Activated CD8-positive, alpha-beta T cell treated with anti-CD3 and anti-CD28 coated beads for 36 hours (primary cell): ENCODE results near the gene CDK10. TPM values are rescaled to one million over a fixed set of nuclear protein-coding genes. Genes with fewer than 3 reads are reported as not detected.
A peak's percentile ranks its signal among the peaks of the same experiment; 100 is the strongest.

Experiments
- ATAC-seq: fragments of 200-7000 bp; cut with Tn5 transposase; one replicate; pipeline ENCODE4 v1.10.0; 2021; ENCODE audit warnings: mild to moderate bottlenecking, moderate library complexity
- CTCF ChIA-PET: fragments of 350-600 bp; sonication (Branson Sonifier 250); formaldehyde crosslinking; loops from one replicate; lab custom pipeline; 2021; ENCODE audit warnings: antibody characterized with exemption; lab: Charles Lee
- POLR2A ChIA-PET: fragments of 350-600 bp; sonication (Branson Sonifier 250); formaldehyde crosslinking; loops from one replicate; lab custom pipeline; 2021; ENCODE audit warnings: antibody characterized with exemption; lab: Charles Lee
- DNase-seq: peaks from one replicate; pipeline ENCODE4 v3.0.0-alpha.2; 2020
- H3K27ac Mint-ChIP-seq: one replicate; pipeline ENCODE4 v1.8.0; 2021; ENCODE audit warnings: mild to moderate bottlenecking, mixed read lengths
- H3K27me3 Mint-ChIP-seq: one replicate; pipeline ENCODE4 v1.8.0; 2021; ENCODE audit warnings: mixed read lengths
- H3K36me3 Mint-ChIP-seq: one replicate; pipeline ENCODE4 v1.8.0; 2021; ENCODE audit warnings: low read depth, mixed read lengths
- H3K4me1 Mint-ChIP-seq: one replicate; pipeline ENCODE4 v1.8.0; 2021; ENCODE audit warnings: low read depth, mixed read lengths
- H3K4me3 Mint-ChIP-seq: one replicate; pipeline ENCODE4 v1.8.0; 2021; ENCODE audit warnings: mild to moderate bottlenecking, moderate library complexity, mixed read lengths
- H3K9me3 Mint-ChIP-seq: one replicate; pipeline ENCODE4 v1.8.0; 2021; ENCODE audit warnings: mixed read lengths
- CTCF ChIP-seq: fragments of 200-600 bp; IDR thresholded peaks from one replicate; pipeline ENCODE4 v1.8.0; 2022; ENCODE audit warnings: antibody characterized with exemption, mild to moderate bottlenecking
- intact Hi-C: fragments of 100-400 bp; cut with micrococcal nuclease; formaldehyde crosslinking; loops from one replicate; pipeline ENCODE4 v1.10.0; 2022
- total RNA-seq, 2 experiments: library from RNA; stranded (reverse); gene quantifications; one replicate each; pipeline ENCODE4 v1.2.3, GENCODE V29; 2021

The CDK10 gene
- total RNA-seq, 2 experiments from 2014 or later, result 85.8 to 98.6 TPM

GRCh38 chr16:89733792-89734191 lies 47.3 kb downstream of the CDK10 start:
- ATAC-seq (no peak), DNase-seq (no peak)
- intact Hi-C loops, result no loop called here
- H3K27ac Mint-ChIP-seq, result no peak overlapping the region
- ChIA-PET CTCF (interaction anchor here (1.0 kb wide), 1 partner anchor 28 kb away, joined by 4 read pairs; no protein-coding TSS in a partner anchor), POLR2A (interaction anchor here (0.7 to 2.5 kb wide), 3 partner anchors 10 to 139 kb away, joined by 3 to 23 read pairs (median 4); partner anchors contain the start of gene TCF25)
- no peak for TF ChIP-seq CTCF
- no peaks in the 10 kb centered on the region for H3K9me3 Mint-ChIP-seq
- H3K4me3 Mint-ChIP-seq, result no peak overlapping the region
- peaks cover 33% of the 10 kb centered on the region for H3K4me1 Mint-ChIP-seq
- peaks cover 70% of the 10 kb centered on the region for H3K36me3 Mint-ChIP-seq
- H3K27me3 Mint-ChIP-seq, result no peaks in the 10 kb centered on the region

GRCh38 chr16:89736554-89736953 lies 50.1 kb downstream of the CDK10 start:
- no peak overlapping the region for H3K4me3 Mint-ChIP-seq
- no peak for DNase-seq
- ATAC-seq, result no peak
- ChIA-PET POLR2A (no interaction called here), CTCF (interaction anchor here (1.7 to 1.8 kb wide), 2 partner anchors 30 to 37 kb away, joined by 8 to 9 read pairs; no protein-coding TSS in a partner anchor)
- peaks cover 65% of the 10 kb centered on the region for H3K36me3 Mint-ChIP-seq
- H3K9me3 Mint-ChIP-seq, result no peaks in the 10 kb centered on the region
- H3K4me1 Mint-ChIP-seq, result peaks cover 36% of the 10 kb centered on the region
- no peak for TF ChIP-seq CTCF
- peak overlapping the region; percentile 69 for H3K27ac Mint-ChIP-seq
- intact Hi-C loops, result no loop called here
- no peaks in the 10 kb centered on the region for H3K27me3 Mint-ChIP-seq

- TF ChIP-seq CTCF, result no peak
- CTCF ChIA-PET, result interaction anchor here (0.8 to 1.8 kb wide), 4 partner anchors 14 to 56 kb away, joined by 3 to 9 read pairs (median 6); no protein-coding TSS in a partner anchor
- intact Hi-C loops, result no loop called here
- H3K9me3 Mint-ChIP-seq, result no peaks in the 10 kb centered on the region
- peaks cover 31% of the 10 kb centered on the region for H3K4me1 Mint-ChIP-seq
- POLR2A ChIA-PET, result interaction anchor here (0.6 to 3.0 kb wide), 11 partner anchors 9 to 136 kb away, joined by 3 to 18 read pairs (median 3); partner anchors contain the start of gene TCF25
- peaks cover 59% of the 10 kb centered on the region for H3K36me3 Mint-ChIP-seq
- no peaks in the 10 kb centered on the region for H3K27me3 Mint-ChIP-seq
- ATAC-seq, result peak; percentile 58
- H3K4me3 Mint-ChIP-seq, result no peak overlapping the region
- H3K27ac Mint-ChIP-seq, result peak overlapping the region; percentile 69
- DNase-seq, result peak; percentile 68
These were observed 51.0 kb downstream of the CDK10 start for GRCh38 chr16:89737341-89738071.

GRCh38 chr16:89738072-89738377 lies 51.5 kb downstream of the CDK10 start:
- ChIA-PET POLR2A (interaction anchor here (0.6 to 3.0 kb wide), 8 partner anchors 8 to 136 kb away, joined by 3 to 18 read pairs (median 3); partner anchors contain the start of gene TCF25), CTCF (interaction anchor here (1.7 kb wide), 1 partner anchor 56 kb away, joined by 5 read pairs; no protein-coding TSS in a partner anchor)
- no peak for TF ChIP-seq CTCF
- H3K9me3 Mint-ChIP-seq, result no peaks in the 10 kb centered on the region
- peaks cover 31% of the 10 kb centered on the region for H3K4me1 Mint-ChIP-seq
- DNase-seq, result no peak
- H3K27ac Mint-ChIP-seq, result peak overlapping the region; percentile 69
- peaks cover 56% of the 10 kb centered on the region for H3K36me3 Mint-ChIP-seq
- ATAC-seq, result no peak
- H3K27me3 Mint-ChIP-seq, result no peaks in the 10 kb centered on the region
- intact Hi-C loops, result no loop called here
- no peak overlapping the region for H3K4me3 Mint-ChIP-seq
